A549 (cell line): ENCODE data around the gene MMGT1. TPM values are rescaled to one million over a fixed set of nuclear protein-coding genes. Genes with fewer than 3 reads are reported as not detected.

Experiments used
- ATAC-seq, 2 experiments: fragments of 200-7000 bp in 1 of 2; fragments of >200 bp in 1 of 2; cut with Nextera tagmentation in 1 of 2; cut with Tn5 transposase in 1 of 2; 3 replicates each; pipeline versions ENCODE4 v1.8.0 to v1.9.1; 2018 to 2020; ENCODE audit warnings: mild to moderate bottlenecking in 1 of 2, moderate library complexity in 1 of 2
- CTCF ChIA-PET: fragments of 300-600 bp; sonication (Branson Sonifier 250); formaldehyde crosslinking; extraction: SDS; loops from one replicate; lab custom pipeline; 2021; ENCODE audit warnings: antibody characterized with exemption, inconsistent platforms; lab: Yijun Ruan, JAX
- POLR2A ChIA-PET: fragments of 350-600 bp; formaldehyde crosslinking; extraction: SDS; loops from one replicate; lab custom pipeline; 2021; ENCODE audit warnings: antibody characterized with exemption, inconsistent platforms; lab: Yijun Ruan, JAX
- DNase-seq, 2 experiments: peaks; one replicate each; pipeline versions ENCODE4 v3.0.0 to v3.0.0-alpha.2; 2011 to 2016; ENCODE audit warnings: low read depth in 1 of 2, low spot score in 1 of 2
- FAIRE-seq: peaks from 2 replicates; lab custom pipeline; 2011; peaks lifted over from hg19 to GRCh38; lab: Jason Lieb, UNC
- H3K27ac ChIP-seq, 2 experiments: fragments of >200 bp; sonication (Bioruptor Twin); formaldehyde crosslinking; 3 replicates each; pipeline ENCODE4 v1.5.1; 2016 to 2017
- H3K4me1 ChIP-seq: fragments of >200 bp; sonication (Bioruptor Twin); formaldehyde crosslinking; 3 replicates; pipeline ENCODE4 v1.6.1; 2016
- H3K4me2 ChIP-seq: fragments of >200 bp; sonication (Bioruptor Twin); formaldehyde crosslinking; 3 replicates; pipeline ENCODE4 v1.6.1; 2016
- H3K4me3 ChIP-seq: fragments of >200 bp; sonication (Bioruptor Twin); formaldehyde crosslinking; 3 replicates; pipeline ENCODE4 v1.5.1; 2016
- H3K9me3 ChIP-seq: fragments of >200 bp; sonication (Bioruptor Twin); formaldehyde crosslinking; 3 replicates; pipeline ENCODE4 v1.6.1; 2016
- CBX2 ChIP-seq: fragments of 200-600 bp; sonication (generic); IDR thresholded peaks from 2 replicates; pipeline ENCODE4 v1.6.1; 2016; ENCODE audit warnings: low read depth, mild to moderate bottlenecking, borderline replicate concordance
- CEBPB ChIP-seq, 2 experiments: fragments of >200 bp in 1 of 2; sonication (Bioruptor Twin) in 1 of 2; formaldehyde crosslinking in 1 of 2; IDR thresholded peaks; 2 replicates each; pipeline ENCODE4 v1.6.1; 2012 to 2016
- CHD2 ChIP-seq: fragments of 150-350 bp; IDR thresholded peaks from 2 replicates; pipeline ENCODE4 v1.6.1; 2014; ENCODE audit warnings: low read length; ENCODE audit not compliant: partially characterized antibody
- CHD4 ChIP-seq: fragments of 200-600 bp; sonication (generic); IDR thresholded peaks from 2 replicates; pipeline ENCODE4 v1.6.1; 2016; ENCODE audit warnings: antibody characterized with exemption, mild to moderate bottlenecking, borderline replicate concordance
- EP300 ChIP-seq, 2 experiments: fragments of >200 bp; sonication (Bioruptor Twin); formaldehyde crosslinking; IDR thresholded peaks; 2 replicates in 1 of 2; 3 replicates in 1 of 2; pipeline ENCODE4 v1.6.1; 2016 to 2017
- ESRRA ChIP-seq: fragments of 150-350 bp; IDR thresholded peaks from 2 replicates; pipeline ENCODE4 v1.6.1; 2014; ENCODE audit warnings: mild to moderate bottlenecking, low read length, borderline replicate concordance
- FOSL2 ChIP-seq, 2 experiments: fragments of 450-650 bp in 1 of 2; fragments of >200 bp in 1 of 2; sonication (Bioruptor Twin) in 1 of 2; formaldehyde crosslinking; IDR thresholded peaks; 2 replicates each; pipeline versions ENCODE4 v1.5.0 to v1.6.1; 2016 to 2020; ENCODE audit warnings: mild to moderate bottlenecking in 1 of 2, moderate library complexity in 1 of 2
- FOXS1 ChIP-seq: fragments of 250-450 bp; sonication (Bioruptor Pico); IDR thresholded peaks from 2 replicates; pipeline ENCODE4 v1.5.0; 2020; ENCODE audit warnings: mild to moderate bottlenecking, moderate library complexity
- HOXB5 ChIP-seq: fragments of 250-450 bp; sonication (Bioruptor Pico); IDR thresholded peaks from 2 replicates; pipeline ENCODE4 v1.5.0; 2020; ENCODE audit warnings: mild to moderate bottlenecking, moderate library complexity
- KDM1A ChIP-seq: fragments of 200-600 bp; sonication (generic); IDR thresholded peaks from 2 replicates; pipeline ENCODE4 v1.6.1; 2016; ENCODE audit warnings: low read depth, mild to moderate bottlenecking
- KDM5A ChIP-seq: fragments of 200-600 bp; sonication (generic); IDR thresholded peaks from 2 replicates; pipeline ENCODE4 v1.6.1; 2016; ENCODE audit warnings: antibody characterized with exemption, mild to moderate bottlenecking
- MYC ChIP-seq: IDR thresholded peaks from 2 replicates; pipeline ENCODE4 v1.6.1; 2012; ENCODE audit warnings: mild to moderate bottlenecking, inconsistent platforms, low read length, improper control_type of control experiment, borderline replicate concordance
- NFE2L2 ChIP-seq: fragments of 150-350 bp; conservative IDR thresholded peaks from 2 replicates; pipeline ENCODE4 v1.6.1; 2014; ENCODE audit warnings: low read length
- RFX5 ChIP-seq: fragments of 450-650 bp; IDR thresholded peaks from 2 replicates; pipeline ENCODE4 v1.7.1; 2014; ENCODE audit warnings: antibody characterized with exemption, mild to moderate bottlenecking, moderate library complexity
- RNF2 ChIP-seq: fragments of 200-600 bp; sonication (generic); IDR thresholded peaks from 2 replicates; pipeline ENCODE4 v1.6.1; 2016; ENCODE audit warnings: low read depth, mild to moderate bottlenecking, antibody characterized with exemption, moderate library complexity, borderline replicate concordance
- ZNF302 ChIP-seq: fragments of 250-450 bp; sonication (Bioruptor Pico); IDR thresholded peaks from 2 replicates; pipeline ENCODE4 v1.9.0; 2021; ENCODE audit warnings: inconsistent platforms, mild to moderate bottlenecking, moderate library complexity
- ZSCAN20 ChIP-seq: fragments of 250-450 bp; sonication (Bioruptor Pico); IDR thresholded peaks from 2 replicates; pipeline ENCODE4 v1.8.0; 2022; ENCODE audit warnings: mild to moderate bottlenecking, moderate library complexity
- WGBS: methylation state at CpG from one replicate; pipeline ENCODE4 v1.1.6; 2017; ENCODE audit errors: missing lambda C conversion rate; 5-methylcytosine and 5-hydroxymethylcytosine counted together
- polyA plus RNA-seq, 4 experiments: library from polyadenylated mRNA; depleted of rRNA in 3 of 4; stranded (reverse); fragments of >200 nt; fragmentation: RNase III in 1 of 4; extraction: RNeasy Plus Mini Kit Qiagen cat#74134 plus additional on column Dnase treatment in 1 of 4; gene quantifications; 2 replicates in 3 of 4; 3 replicates in 1 of 4; pipeline ENCODE4 v1.2.3, GENCODE V29; 2011 to 2017
- TF ChIP-seq, protein P1 (sequence below): fragments of 250-450 bp; sonication (Bioruptor Pico); IDR thresholded peaks from 2 replicates; pipeline ENCODE4 v1.5.0; 2020; ENCODE audit warnings: low read depth, mild to moderate bottlenecking, moderate library complexity
- TF ChIP-seq, protein P2 (sequence below): fragments of 200-600 bp; sonication (generic); IDR thresholded peaks from 2 replicates; pipeline ENCODE4 v1.6.1; 2016; ENCODE audit warnings: antibody characterized with exemption, mild to moderate bottlenecking, moderate library complexity
- TF ChIP-seq, protein P3 (sequence below): fragments of >200 bp; sonication (Bioruptor Twin); formaldehyde crosslinking; IDR thresholded peaks from 2 replicates; pipeline ENCODE4 v1.6.1; 2016

The MMGT1 gene
- polyA plus RNA-seq, 2 of the 4 experiments (the other 2 are of a cell fraction) = 16.2 to 35.6 TPM

DNA sequence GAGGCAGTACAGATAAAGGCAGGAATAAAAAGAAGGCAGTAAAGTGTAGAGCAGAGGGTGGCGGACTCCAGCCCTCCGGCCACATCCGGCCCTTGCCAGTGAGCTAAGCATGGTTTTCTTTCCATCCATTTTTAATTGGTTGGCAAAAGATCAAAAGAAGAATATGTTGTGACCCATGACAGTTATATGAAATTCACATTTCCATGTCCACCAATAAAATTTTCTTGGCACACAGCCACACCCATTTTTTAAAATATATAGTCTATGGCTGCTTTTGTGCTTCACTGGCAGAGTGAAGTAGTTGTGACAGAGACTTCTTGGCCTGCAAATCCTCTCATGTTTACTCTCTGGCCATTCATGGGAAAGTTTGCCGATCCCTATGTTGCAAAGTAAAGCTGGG is 41.2 kb upstream of the MMGT1 start:
- H3K4me1 ChIP-seq = no peaks in the 10 kb centered on the region
- ChIA-PET CTCF (interaction anchor here (0.6 to 3.5 kb wide), 4 partner anchors 11 to 1579 kb away, joined by 4 to 18 read pairs (median 4); no protein-coding TSS in a partner anchor), POLR2A (no interaction called here)
- H3K4me2 ChIP-seq = no peak overlapping the region
- ATAC-seq = no peak
- no peaks in the 10 kb centered on the region for H3K9me3 ChIP-seq
- no peak for TF ChIP-seq NFE2L2
- no peak for TF ChIP-seq ZNF302 (CRISPR knock-in tag)
- no peak for TF ChIP-seq ZSCAN20 (CRISPR knock-in tag)
- TF ChIP-seq CEBPB (IDR thresholded peaks at IDR 0.05) = no peak
- TF ChIP-seq RNF2 = no peak
- no peak for TF ChIP-seq CHD2
- no peak for TF ChIP-seq KDM5A
- TF ChIP-seq, protein P1, sequence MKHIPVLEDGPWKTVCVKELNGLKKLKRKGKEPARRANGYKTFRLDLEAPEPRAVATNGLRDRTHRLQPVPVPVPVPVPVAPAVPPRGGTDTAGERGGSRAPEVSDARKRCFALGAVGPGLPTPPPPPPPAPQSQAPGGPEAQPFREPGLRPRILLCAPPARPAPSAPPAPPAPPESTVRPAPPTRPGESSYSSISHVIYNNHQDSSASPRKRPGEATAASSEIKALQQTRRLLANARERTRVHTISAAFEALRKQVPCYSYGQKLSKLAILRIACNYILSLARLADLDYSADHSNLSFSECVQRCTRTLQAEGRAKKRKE (CRISPR knock-in tag) = no peak
- no peak for TF ChIP-seq KDM1A
- TF ChIP-seq CHD4 = no peak
- TF ChIP-seq, protein P2, sequence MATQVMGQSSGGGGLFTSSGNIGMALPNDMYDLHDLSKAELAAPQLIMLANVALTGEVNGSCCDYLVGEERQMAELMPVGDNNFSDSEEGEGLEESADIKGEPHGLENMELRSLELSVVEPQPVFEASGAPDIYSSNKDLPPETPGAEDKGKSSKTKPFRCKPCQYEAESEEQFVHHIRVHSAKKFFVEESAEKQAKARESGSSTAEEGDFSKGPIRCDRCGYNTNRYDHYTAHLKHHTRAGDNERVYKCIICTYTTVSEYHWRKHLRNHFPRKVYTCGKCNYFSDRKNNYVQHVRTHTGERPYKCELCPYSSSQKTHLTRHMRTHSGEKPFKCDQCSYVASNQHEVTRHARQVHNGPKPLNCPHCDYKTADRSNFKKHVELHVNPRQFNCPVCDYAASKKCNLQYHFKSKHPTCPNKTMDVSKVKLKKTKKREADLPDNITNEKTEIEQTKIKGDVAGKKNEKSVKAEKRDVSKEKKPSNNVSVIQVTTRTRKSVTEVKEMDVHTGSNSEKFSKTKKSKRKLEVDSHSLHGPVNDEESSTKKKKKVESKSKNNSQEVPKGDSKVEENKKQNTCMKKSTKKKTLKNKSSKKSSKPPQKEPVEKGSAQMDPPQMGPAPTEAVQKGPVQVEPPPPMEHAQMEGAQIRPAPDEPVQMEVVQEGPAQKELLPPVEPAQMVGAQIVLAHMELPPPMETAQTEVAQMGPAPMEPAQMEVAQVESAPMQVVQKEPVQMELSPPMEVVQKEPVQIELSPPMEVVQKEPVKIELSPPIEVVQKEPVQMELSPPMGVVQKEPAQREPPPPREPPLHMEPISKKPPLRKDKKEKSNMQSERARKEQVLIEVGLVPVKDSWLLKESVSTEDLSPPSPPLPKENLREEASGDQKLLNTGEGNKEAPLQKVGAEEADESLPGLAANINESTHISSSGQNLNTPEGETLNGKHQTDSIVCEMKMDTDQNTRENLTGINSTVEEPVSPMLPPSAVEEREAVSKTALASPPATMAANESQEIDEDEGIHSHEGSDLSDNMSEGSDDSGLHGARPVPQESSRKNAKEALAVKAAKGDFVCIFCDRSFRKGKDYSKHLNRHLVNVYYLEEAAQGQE = no peak
- TF ChIP-seq, protein P3, sequence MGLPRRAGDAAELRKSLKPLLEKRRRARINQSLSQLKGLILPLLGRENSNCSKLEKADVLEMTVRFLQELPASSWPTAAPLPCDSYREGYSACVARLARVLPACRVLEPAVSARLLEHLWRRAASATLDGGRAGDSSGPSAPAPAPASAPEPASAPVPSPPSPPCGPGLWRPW = no peak
- TF ChIP-seq ESRRA = no peak
- TF ChIP-seq HOXB5 (CRISPR knock-in tag) = no peak
- no peak for TF ChIP-seq FOXS1 (CRISPR knock-in tag)
- no peak for TF ChIP-seq EP300 (IDR thresholded peaks at IDR 0.05)
- TF ChIP-seq FOSL2 (IDR thresholded peaks at IDR 0.05) = no peak
- no peak for TF ChIP-seq FOSL2 (CRISPR knock-in tag; IDR thresholded peaks at IDR 0.05)
- no peak for TF ChIP-seq MYC
- TF ChIP-seq RFX5 = no peak
- no peak for FAIRE-seq
- DNase-seq = no peak
- H3K27ac ChIP-seq = no peak overlapping the region
- WGBS = 99% methylated on average over 4 of the region's 4 CpGs
- no peak overlapping the region for H3K4me3 ChIP-seq

DNA sequence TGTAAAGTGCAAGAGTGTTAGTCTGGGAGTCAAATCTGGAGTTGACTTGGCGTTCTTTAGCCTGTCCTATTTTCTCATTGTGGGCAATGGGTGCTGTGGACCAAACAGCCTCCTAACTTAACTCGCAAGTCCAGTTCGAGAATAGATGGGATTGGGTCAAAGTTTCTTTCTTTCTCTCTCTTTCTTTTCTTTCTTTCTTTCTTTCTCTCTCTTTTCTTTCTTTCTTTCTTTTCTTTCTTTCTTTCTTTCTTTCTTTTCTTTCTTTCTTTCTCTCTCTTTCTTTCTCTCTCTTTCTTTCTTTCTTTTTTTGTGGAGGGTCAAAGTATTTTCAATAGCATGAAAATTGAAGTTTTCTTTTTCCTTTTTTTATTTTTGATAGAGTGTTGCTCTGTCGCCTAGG is 14.5 kb upstream of the MMGT1 start:
- Histone ChIP-seq H3K4me2 (no peak overlapping the region), H3K27ac (no peak overlapping the region), H3K9me3 (no peaks in the 10 kb centered on the region), H3K4me3 (no peak overlapping the region), H3K4me1 (peaks cover 15% of the 10 kb centered on the region; the same call in 2 of the 3 replicates)
- DNase-seq = no peak
- ChIA-PET POLR2A (no interaction called here), CTCF (interaction anchor here (0.7 to 1.0 kb wide), 2 partner anchors 46 to 488 kb away, joined by 3 to 5 read pairs; no protein-coding TSS in a partner anchor)
- no peak for ATAC-seq
- 87% methylated on average over 4 of the region's 4 CpGs for WGBS
- TF ChIP-seq CBX2 (no peak), FOSL2 (IDR thresholded peaks at IDR 0.05) (no peak), FOSL2 (CRISPR knock-in tag; IDR thresholded peaks at IDR 0.05) (no peak), RFX5 (no peak)
- FAIRE-seq = no peak
